ENCODE results near the gene DCUN1D2.

DNA sequence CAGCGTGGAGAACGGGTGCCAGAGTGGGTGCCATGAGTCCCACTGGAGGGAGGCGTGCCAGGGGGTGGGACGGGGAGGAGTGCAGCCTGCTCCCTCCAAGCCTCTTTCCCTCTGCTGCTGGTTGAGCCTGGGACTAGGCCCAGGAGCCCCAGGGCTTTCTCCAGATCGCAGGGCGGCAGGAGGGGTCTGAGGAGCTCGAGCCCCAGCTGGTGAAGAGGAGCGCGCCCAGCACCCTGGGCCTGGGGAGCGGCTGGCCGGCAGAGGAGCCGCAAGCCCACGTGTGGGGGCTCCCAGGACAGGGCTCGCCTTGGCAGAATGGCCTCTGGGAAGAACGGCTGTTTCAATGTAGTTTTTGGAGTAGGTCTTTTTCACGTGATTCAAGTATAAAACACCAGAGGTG, 12.2 kb upstream of the DCUN1D2 start:
- TF ChIP-seq, protein P1, sequence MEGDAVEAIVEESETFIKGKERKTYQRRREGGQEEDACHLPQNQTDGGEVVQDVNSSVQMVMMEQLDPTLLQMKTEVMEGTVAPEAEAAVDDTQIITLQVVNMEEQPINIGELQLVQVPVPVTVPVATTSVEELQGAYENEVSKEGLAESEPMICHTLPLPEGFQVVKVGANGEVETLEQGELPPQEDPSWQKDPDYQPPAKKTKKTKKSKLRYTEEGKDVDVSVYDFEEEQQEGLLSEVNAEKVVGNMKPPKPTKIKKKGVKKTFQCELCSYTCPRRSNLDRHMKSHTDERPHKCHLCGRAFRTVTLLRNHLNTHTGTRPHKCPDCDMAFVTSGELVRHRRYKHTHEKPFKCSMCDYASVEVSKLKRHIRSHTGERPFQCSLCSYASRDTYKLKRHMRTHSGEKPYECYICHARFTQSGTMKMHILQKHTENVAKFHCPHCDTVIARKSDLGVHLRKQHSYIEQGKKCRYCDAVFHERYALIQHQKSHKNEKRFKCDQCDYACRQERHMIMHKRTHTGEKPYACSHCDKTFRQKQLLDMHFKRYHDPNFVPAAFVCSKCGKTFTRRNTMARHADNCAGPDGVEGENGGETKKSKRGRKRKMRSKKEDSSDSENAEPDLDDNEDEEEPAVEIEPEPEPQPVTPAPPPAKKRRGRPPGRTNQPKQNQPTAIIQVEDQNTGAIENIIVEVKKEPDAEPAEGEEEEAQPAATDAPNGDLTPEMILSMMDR (conservative IDR thresholded peaks at IDR 0.05), result no peak
- no peak for TF ChIP-seq ZFX (IDR thresholded peaks at IDR 0.05)
